ELF-1 (cell line): Measurements from ENCODE around the gene CLASRP.
"Not testable (repeated sequence)": the region's sequence is repeated elsewhere in the genome, so short reads cannot be mapped to it uniquely, and the experiment has no call there.

Experiments
- DNase-seq: peaks from one replicate; pipeline ENCODE4 v3.0.0-alpha.2; 2016; ENCODE audit warnings: low read depth, low spot score

Gene CLASRP, protein sequence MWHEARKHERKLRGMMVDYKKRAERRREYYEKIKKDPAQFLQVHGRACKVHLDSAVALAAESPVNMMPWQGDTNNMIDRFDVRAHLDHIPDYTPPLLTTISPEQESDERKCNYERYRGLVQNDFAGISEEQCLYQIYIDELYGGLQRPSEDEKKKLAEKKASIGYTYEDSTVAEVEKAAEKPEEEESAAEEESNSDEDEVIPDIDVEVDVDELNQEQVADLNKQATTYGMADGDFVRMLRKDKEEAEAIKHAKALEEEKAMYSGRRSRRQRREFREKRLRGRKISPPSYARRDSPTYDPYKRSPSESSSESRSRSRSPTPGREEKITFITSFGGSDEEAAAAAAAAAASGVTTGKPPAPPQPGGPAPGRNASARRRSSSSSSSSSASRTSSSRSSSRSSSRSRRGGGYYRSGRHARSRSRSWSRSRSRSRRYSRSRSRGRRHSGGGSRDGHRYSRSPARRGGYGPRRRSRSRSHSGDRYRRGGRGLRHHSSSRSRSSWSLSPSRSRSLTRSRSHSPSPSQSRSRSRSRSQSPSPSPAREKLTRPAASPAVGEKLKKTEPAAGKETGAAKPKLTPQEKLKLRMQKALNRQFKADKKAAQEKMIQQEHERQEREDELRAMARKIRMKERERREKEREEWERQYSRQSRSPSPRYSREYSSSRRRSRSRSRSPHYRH

GRCh38 chr19:45038931-45039893, at the start of gene CLASRP:
Gene CLASRP, plus strand, starts transcription at chr19:45039045. Its CDS starts 1,168 bp downstream, at chr19:45040213.
- peak; percentile 88 for DNase-seq

DNA sequence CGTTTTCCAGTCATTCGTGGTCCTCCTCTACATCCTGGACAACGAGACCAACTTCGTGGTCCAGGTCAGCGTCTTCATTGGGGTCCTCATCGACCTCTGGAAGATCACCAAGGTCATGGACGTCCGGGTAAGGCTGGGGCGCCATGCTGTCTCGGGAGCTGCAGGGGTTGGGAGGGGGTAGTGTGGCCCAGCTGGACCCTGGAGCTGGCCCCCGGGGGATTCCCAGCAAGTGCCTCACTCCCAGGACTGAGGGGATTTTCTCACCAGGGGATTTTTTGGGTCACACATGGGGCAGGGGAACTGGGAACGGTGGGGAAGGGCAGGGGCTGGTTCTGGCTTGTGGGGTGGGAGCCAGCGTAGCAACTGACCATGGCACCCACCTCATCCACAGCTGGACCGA, 48.4 kb upstream of the CLASRP start:
- no peak for DNase-seq

DNA sequence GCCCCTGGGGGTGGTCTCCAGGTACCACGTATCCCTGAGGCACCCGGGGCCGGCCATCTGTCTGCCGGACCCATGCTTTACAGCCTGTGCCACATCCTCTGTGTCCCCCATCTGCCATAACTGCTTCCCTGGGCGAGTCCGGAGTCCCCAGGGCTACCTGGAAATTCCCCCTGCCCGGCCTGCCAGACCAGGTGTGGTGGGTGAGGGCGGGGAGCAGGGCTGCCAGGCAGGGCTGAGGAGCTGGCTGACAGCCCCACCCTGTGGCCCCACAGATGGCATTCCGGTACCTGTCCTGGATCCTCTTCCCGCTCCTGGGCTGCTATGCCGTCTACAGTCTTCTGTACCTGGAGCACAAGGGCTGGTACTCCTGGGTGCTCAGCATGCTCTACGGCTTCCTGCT, 47.9 kb upstream of the CLASRP start:
- no peak for DNase-seq

- no peak for DNase-seq
Measured at GRCh38 chr19:44992336-44993163, 46.3 kb upstream of the CLASRP start.

DNA sequence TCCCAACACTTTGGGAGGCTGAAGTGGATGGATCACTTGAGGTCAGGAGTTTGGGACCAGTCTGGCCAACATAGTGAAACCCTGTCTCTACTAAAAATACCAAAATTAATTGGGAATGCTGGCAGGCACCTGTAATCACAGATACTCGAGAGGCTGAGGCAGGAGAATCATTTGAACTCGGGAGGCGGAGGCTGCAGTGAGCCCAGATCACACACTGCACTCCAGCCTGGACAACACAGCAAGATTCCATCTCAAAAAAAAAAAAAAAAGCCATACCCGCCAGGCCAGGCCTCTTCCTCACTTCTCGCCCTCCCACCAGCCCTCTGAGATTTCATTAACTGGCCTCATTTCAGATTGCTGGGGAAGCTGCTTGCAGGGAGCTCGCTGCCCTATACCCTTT, 45.3 kb upstream of the CLASRP start:
- no peak for DNase-seq

GRCh38 chr19:44993926-44994537, 44.8 kb upstream of the CLASRP start:
- no peak for DNase-seq

DNA sequence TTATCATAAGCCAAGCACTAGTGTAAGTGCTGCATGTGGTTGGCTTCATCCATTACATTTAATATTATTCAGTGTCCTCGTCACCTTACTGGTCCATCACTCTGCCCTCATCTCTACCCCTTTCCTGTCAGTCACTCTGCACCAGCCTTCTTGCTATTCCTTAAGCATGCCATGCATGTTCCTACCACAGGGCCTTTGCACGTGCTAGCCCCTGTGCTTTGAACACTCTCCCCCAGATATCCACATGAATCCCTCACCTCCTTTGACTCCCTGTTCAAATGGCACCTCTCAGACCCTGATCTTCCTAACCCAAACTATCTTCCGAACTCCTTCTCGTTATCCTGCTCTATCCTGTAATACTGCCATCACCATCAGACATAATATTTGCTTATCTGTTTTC, 40.8 kb upstream of the CLASRP start:
- DNase-seq: no peak

DNA sequence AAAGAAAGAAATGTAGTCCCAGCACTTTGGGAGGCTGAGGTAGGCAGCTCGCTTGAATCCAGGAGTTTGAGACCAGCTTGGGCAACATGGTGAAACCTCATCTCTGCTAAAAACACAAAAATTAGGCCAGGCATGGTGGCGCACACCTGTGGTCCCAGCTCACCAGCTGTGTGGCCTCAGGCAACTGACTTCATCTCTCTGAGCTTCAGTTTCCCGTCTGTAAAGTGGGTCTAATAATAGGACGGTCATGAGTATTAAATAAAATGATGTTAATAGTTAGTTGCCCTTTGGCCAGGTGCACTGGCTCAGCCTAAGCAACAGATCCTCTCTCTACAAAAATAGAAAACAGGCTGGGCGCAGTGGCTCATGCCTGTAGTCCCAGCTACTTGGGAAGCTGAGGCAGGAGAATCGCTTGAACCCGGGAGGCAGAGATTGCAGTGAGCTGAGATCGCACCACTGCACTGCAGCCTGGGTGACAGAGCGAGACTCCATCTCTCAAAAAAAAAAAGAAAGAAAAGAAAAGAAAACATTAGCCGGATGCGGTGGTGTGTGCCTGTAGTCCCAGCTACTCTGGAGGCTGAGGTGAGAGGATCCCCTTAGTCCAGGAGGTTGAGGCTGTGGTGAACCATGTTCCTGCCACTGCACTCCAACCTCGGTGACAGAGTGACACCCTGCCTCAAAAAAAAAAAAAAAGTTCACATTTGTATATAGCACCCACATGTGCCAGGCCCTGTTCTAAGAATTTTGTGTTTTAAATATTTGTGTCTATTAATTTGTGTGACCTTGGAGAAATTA, 39.5 kb upstream of the CLASRP start:
- DNase-seq: not testable (repeated sequence)

- DNase-seq: not testable (repeated sequence)
Measured at GRCh38 chr19:45000665-45001064, 38.2 kb upstream of the CLASRP start.

- DNase-seq: peak; percentile 92
Measured at GRCh38 chr19:45001087-45001739, 37.6 kb upstream of the CLASRP start, which contains the start of gene RELB. Gene RELB, plus strand, starts transcription at chr19:45001464. Its CDS starts 116 bp downstream, at chr19:45001580.

DNA sequence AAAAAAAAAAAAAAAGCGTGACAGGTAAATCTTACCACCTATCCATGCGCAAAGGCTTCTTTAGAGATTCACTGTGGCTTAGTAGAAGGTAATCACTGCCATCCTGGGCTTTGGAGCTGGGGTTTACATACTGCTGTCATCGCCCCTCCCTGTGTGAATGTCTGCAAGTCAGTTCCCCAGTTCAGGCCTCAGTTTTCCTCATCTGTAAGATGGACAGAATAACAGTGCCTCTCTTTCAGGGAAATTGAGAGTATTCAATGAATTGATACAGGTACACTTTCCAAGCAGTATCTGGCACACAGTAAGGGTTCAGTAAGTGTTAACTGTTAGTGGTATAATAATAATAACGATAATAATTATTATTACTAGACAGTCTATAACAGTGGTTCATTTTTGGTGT, 35.4 kb upstream of the CLASRP start:
- DNase-seq: no peak

GRCh38 chr19:45005787-45006186, 33.1 kb upstream of the CLASRP start:
- DNase-seq: no peak

GRCh38 chr19:45008552-45008951, 30.3 kb upstream of the CLASRP start:
- DNase-seq: peak; percentile 49

DNA sequence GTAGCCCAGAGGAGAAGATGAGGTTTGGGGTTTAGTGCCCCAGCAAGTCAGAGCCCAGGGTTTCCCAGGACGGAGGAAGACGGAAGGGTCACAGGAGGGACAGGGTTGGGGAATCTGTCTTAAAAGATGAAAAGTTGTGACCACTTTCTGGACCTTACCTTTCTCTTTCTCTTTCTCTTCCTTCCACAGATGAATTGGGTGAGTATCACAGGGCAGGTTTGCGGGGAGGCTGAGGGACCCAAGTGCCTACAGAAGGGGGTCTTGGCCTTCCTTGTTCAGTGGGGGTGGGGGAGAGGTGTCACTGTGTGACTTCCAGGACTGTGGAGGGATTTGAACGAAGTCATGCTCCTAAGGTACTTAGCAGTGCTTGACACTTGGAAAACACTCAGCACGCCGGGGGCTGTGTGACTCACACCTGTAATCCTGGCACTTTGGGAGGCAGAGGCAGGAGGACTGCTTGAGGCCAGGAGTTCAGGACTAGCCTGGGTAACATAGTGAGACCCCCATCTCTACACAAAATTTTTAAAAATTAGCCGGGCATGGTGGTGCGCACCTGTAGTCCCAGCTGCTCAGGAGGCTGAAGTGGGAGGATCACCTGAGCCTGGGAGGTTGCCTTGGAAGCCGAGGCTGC, 29.1 kb upstream of the CLASRP start:
- no peak for DNase-seq

- DNase-seq: no peak
Measured at GRCh38 chr19:45010306-45010705, 28.5 kb upstream of the CLASRP start.

- DNase-seq: no peak
Measured at GRCh38 chr19:45011959-45012358, 26.9 kb upstream of the CLASRP start.

- DNase-seq: peak; percentile 90
Measured at GRCh38 chr19:45016388-45017314, 22.2 kb upstream of the CLASRP start.

DNA sequence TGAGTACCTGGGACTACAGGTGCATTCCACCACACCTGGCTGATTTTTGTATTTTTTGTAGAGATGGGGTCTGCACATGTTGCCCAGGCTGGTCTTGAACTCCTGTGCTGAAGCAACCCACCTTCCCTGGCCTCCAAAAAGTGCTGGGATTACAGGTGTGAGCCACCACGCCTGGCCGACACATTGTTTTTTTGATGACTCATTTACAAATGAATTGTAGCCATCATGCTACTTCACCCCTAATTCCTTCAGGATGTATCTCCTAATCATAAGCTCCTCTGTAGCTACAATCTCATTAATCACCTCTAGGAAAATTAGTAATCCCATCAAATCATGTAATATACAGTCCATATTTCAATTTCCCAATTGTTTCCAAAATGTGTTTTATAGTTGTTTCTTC, 19.7 kb upstream of the CLASRP start:
- DNase-seq: no peak
